Lung (tissue), 12 donors: ENCODE measurements around the gene AOAH. TPM values are rescaled to one million over a fixed set of nuclear protein-coding genes. Genes with fewer than 3 reads are reported as not detected.
"Not testable (repeated sequence)": the region's sequence is repeated elsewhere in the genome, so short reads cannot be mapped to it uniquely, and the experiment has no call there.

Experiments used
- ATAC-seq: fragments of 200-7000 bp; cut with Tn5 transposase; one replicate; pipeline ENCODE4 v1.9.1; 2020; ENCODE audit warnings: moderate number of reproducible peaks; ENCODE audit not compliant: insufficient read depth, low FRiP score
- DNase-seq, 3 donors: peaks; one replicate each; pipeline ENCODE4 v3.0.0-alpha.2; 2013 to 2017
- H3K27ac ChIP-seq, 2 donors: one replicate each; pipeline ENCODE4 v1.5.1; 2013; ENCODE audit warnings: mild to moderate bottlenecking in 2 of 2, moderate library complexity in 2 of 2, control low read depth in 1 of 2, inconsistent platforms in 1 of 2, low read depth in 1 of 2, low read length in 1 of 2
- H3K27me3 ChIP-seq, 3 donors: one replicate each; pipeline ENCODE4 v1.5.1; 2013; ENCODE audit warnings: low read length in 2 of 3; ENCODE audit not compliant: control insufficient read depth in 3 of 3, insufficient read depth in 3 of 3
- H3K36me3 ChIP-seq, 4 donors: one replicate each; pipeline ENCODE4 v1.5.1; 2013; ENCODE audit warnings: low read length in 4 of 4, mild to moderate bottlenecking in 1 of 4, moderate library complexity in 1 of 4; ENCODE audit not compliant: control insufficient read depth in 4 of 4, insufficient read depth in 4 of 4
- H3K4me1 ChIP-seq, 5 donors: one replicate each; pipeline ENCODE4 v1.5.1; 2013; ENCODE audit warnings: low read length in 5 of 5, mild to moderate bottlenecking in 2 of 5, moderate library complexity in 1 of 5; ENCODE audit not compliant: control insufficient read depth in 5 of 5, insufficient read depth in 5 of 5
- H3K4me3 ChIP-seq: one replicate; pipeline ENCODE4 v1.5.1; 2013; ENCODE audit warnings: mild to moderate bottlenecking, control low read depth, moderate library complexity
- H3K9ac ChIP-seq, 2 donors: one replicate each; pipeline ENCODE4 v1.5.1; 2013; ENCODE audit warnings: low read length in 2 of 2, control low read depth in 1 of 2; ENCODE audit not compliant: insufficient read depth in 1 of 2
- H3K9me3 ChIP-seq, 4 donors: one replicate each; pipeline ENCODE4 v1.5.1; 2013; ENCODE audit warnings: low read length in 3 of 4, mild to moderate bottlenecking in 1 of 4, moderate library complexity in 1 of 4; ENCODE audit not compliant: control insufficient read depth in 4 of 4, insufficient read depth in 3 of 4
- WGBS, 2 donors: extraction: QIAGEN DNeasy Blood & Tissue Kit; methylation state at CpG; one replicate each; pipeline ENCODE4 v1.1.7; 2013; 5-methylcytosine and 5-hydroxymethylcytosine counted together
- polyA plus RNA-seq, 2 donors: library from polyadenylated mRNA; stranded (reverse); fragments of 200-250 nt; gene quantifications; one replicate each; pipeline ENCODE4 v1.2.1, GENCODE V29; 2013
- total RNA-seq, 2 donors: library from RNA; depleted of rRNA in 1 of 2; stranded (reverse); fragments of >200 nt in 1 of 2; gene quantifications; one replicate each; pipeline ENCODE4 v1.2.1, GENCODE V29; 2014 to 2021
- TF ChIP-seq, protein P1 (sequence below): IDR thresholded peaks from 2 replicates; pipeline ENCODE4 v1.5.1; 2012; ENCODE audit warnings: mild to moderate bottlenecking; ENCODE audit errors: control extremely low read depth, extremely low read depth
- donor health status: control.
- donor health status: control.
- donor health status: Bipolar disorder and iron deficiency.
- donor health status: healthy.
- donor health status: DM: yes; HTN: yes; CAD: no.

AOAH gene
- total and polyA plus RNA-seq, 4 donors, result 4.7 to 36.4 (median 29.0) TPM

DNA sequence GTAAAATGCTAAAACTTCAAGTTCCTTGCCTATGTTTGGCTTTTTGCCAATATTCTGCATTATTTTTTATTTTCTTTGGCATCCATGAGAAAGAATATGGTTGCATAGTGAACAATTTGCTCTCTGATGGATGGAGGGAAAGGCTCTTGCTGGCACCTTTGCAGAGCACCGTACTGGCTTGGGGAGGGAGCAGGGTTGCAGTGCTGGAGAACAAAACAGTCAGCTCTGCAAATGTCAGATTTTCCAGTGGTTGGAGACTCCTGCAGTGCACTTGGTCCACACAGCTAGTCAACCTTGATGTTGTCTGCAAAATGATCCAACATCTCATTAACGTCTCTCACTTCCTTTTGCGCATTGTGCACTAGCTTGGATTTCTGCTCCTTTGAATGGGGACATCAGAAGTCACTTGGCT lies 233.9 kb downstream of the AOAH start:
- peaks cover 0 to 7% (median 0%) of the 10 kb centered on the region in 5 donors for H3K4me1 ChIP-seq
- no peak overlapping the region for H3K27ac ChIP-seq
- TF ChIP-seq, protein P1, sequence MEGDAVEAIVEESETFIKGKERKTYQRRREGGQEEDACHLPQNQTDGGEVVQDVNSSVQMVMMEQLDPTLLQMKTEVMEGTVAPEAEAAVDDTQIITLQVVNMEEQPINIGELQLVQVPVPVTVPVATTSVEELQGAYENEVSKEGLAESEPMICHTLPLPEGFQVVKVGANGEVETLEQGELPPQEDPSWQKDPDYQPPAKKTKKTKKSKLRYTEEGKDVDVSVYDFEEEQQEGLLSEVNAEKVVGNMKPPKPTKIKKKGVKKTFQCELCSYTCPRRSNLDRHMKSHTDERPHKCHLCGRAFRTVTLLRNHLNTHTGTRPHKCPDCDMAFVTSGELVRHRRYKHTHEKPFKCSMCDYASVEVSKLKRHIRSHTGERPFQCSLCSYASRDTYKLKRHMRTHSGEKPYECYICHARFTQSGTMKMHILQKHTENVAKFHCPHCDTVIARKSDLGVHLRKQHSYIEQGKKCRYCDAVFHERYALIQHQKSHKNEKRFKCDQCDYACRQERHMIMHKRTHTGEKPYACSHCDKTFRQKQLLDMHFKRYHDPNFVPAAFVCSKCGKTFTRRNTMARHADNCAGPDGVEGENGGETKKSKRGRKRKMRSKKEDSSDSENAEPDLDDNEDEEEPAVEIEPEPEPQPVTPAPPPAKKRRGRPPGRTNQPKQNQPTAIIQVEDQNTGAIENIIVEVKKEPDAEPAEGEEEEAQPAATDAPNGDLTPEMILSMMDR, result no peak
- peak in 2 of 3 donors; percentile 12 to 26 for DNase-seq
- no peak overlapping the region for H3K4me3 ChIP-seq
- H3K9me3 ChIP-seq, result no peaks in the 10 kb centered on the region
- no peaks in the 10 kb centered on the region for H3K27me3 ChIP-seq
- ATAC-seq, result no peak
- no peak overlapping the region for H3K9ac ChIP-seq
- WGBS, 2 donors, result 61 to 70% methylated on average over 3 of the region's 3 CpGs
- H3K36me3 ChIP-seq, result no peaks in the 10 kb centered on the region

DNA sequence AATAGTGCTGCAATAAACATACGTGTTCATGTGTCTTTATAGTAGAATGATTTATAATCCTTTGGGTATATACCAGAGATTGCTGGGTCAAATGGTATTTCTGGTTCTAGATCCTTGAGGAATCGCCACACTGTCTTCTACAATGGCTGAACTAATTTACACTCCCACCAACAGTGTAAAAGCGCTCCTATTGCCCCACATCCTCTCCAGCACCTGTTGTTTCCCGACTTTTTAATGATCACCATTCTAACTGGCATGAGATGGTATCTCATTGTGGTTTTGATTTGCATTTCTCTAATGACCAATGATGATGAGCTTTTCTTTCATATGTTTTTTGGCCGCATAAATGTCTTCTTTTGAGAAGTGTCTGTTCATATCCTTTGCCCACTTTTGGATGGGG lies 235.6 kb downstream of the AOAH start:
- 92 to 93% methylated on average over 5 of the region's 5 CpGs for WGBS, 2 donors
- H3K9me3 ChIP-seq, H3K4me1 ChIP-seq, H3K27me3 ChIP-seq, H3K36me3 ChIP-seq, H3K27ac ChIP-seq, H3K4me3 ChIP-seq, DNase-seq, H3K9ac ChIP-seq, ATAC-seq: not testable (repeated sequence)

DNA sequence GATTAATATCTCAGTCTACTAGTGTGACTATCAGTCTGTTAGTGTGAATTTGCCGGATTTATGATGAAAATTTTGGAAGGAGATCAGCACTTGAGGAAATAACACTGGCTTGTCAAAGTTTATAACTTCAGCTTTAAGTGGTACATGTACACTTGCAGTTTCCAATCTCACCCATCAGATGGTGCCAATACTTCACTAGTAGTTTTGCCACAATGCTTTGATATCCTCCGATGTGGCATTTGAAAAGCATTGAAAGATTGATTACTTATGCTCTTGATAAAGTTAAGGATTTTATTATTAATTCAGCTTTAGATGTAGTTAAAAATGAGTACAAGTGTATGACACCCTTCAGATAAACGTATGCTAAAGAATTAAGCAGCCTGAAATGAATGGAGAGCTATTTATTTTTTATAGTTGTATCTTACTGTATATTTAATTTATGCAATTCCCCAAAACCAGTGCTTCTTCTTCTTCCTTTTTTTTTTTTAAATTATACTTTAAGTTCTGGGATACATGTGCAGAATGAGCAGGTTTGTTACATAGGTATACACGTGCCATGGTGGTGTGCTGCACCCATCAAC lies 236.4 kb downstream of the AOAH start:
- TF ChIP-seq, protein P1, result peak; percentile 68
- Histone ChIP-seq H3K36me3 (no peaks in the 10 kb centered on the region), H3K4me1 (peaks cover 0 to 7% (median 0%) of the 10 kb centered on the region in 5 donors), H3K9me3 (no peaks in the 10 kb centered on the region), H3K9ac (no peak overlapping the region), H3K4me3 (no peak overlapping the region), H3K27me3 (no peaks in the 10 kb centered on the region), H3K27ac (no peak overlapping the region)
- DNase-seq, result peak in 2 of 3 donors; percentile 72 to 82
- 28 to 32% methylated on average over 4 of the region's 4 CpGs for WGBS, 2 donors
- peak; percentile 34 for ATAC-seq

DNA sequence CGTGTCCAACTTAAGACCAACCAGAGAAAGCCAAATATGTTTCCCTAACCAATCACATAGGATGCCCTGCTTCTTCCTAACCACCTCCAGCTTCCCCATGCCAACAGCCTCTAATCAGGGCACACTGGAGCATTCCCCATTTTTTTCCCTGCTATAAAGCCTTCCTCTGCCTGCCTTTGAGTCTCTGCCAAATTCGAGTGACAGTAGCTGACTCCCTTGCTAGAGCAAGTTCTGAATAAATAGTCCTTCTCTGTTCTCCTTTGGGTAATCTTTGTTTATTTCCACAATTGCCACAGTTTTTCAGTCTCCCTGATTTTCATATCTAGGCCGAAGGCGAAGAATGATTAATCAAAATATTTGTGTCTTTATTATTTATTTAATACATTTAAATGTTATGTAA lies 238.0 kb downstream of the AOAH start:
- Histone ChIP-seq H3K36me3 (no peaks in the 10 kb centered on the region), H3K4me1 (peaks cover 0 to 7% (median 0%) of the 10 kb centered on the region in 5 donors), H3K9me3 (no peaks in the 10 kb centered on the region), H3K27ac (no peak overlapping the region), H3K4me3 (no peak overlapping the region), H3K27me3 (no peaks in the 10 kb centered on the region), H3K9ac (no peak overlapping the region)
- TF ChIP-seq, protein P1, result no peak
- 82 to 88% methylated on average over 4 of the region's 4 CpGs for WGBS, 2 donors
- no peak for ATAC-seq
- no peak for DNase-seq
